Stimulated activated CD4-positive, alpha-beta T cell treated with anti-CD3 and anti-CD28 coated beads, Interleukin-12 subunit alpha, Interleukin-12 subunit beta, amount 100 ng/mL, for 48 hours (primary cell): Measurements from ENCODE around the gene GNAZ.
A peak's percentile ranks its signal among the peaks of the same experiment; 100 is the strongest.

Experiments used
- DNase-seq, 3 donors: peaks; one replicate each; pipeline ENCODE4 v3.0.0-alpha.2; 2020; ENCODE audit warnings: low read depth in 2 of 3, low spot score in 1 of 3

The GNAZ gene

DNA sequence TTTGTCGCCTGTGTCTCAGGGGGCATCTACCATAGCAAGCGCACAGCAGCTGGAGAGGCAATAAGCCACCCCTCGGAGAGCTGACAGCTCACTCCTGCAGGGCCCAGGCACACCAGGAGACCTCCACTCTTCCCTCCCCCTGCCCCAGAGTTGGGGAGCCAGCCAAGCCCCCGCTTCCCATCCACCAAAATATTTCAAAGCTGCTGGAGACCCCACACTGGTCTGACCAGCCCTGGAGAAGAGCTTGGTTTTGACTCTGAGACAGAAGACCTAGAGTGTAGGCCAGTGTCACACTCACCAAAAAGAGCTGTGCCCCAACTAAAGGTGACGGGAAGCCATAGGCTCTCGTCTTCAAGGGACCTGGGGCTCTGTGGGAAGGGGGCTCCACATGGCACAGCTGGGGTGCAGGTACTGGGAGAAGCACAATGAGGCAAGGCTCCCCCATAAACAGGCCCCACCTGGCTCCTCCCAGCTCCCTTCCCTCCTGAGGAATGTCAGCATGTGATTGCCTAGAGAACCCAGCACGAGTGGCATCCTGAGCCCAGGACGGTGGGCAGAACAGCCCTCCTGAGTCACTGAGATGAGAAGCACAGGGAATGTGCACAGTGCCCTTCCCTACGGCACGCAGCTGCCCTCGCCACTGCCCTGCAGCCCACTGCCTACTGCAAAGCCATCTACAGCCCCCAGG is 5.8 kb upstream of the GNAZ start:
- DNase-seq, result no peak

DNA sequence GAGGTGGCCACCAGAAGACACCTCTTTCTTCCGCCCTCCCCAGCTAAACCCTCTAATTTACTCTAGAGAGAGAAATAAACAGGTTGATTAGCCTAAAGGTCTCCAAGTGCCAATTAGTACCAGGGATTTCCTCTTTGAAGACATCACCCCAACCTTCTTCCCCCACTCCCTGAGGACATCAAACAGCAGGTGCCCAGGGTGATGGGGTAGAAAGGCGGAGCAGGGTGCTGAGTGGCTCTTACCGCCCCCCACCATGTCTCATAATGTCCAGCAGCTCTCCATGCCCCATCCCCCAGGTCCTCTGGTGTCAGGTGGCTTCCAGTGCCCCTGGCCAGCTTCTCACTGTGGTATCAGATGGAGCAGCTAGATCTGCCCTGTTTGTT is 5.3 kb upstream of the GNAZ start:
- no peak for DNase-seq

DNA sequence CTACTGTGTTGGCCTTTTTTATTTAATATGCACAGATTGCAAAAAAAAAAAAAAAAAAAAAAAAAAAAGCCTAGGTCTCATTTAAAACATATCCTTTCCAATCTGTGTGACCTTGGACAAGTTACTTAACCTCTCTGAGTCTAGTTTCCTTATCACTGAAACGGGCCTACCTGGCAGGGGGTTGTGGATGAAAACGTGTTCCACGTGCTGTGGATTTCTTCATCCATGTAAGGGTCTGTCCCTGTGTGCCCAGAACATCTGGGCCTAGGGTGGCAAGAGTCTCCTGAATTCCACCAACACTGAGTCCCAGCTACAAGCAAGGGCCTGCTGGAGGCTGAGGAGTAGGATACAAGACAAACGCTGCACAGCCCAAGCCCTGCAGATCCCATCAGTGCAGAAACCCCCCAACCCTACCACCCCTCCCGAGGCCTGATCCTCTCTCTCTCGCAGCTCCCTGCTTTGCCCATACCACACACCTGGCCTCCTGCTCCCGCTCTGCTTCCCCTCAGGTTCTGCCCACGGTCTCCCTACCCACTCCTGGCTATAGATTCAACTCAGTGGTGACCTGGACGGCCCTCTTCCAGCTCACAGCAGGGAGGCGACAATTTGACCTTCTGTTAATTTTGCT is 4.7 kb upstream of the GNAZ start:
- DNase-seq, result no peak

DNA sequence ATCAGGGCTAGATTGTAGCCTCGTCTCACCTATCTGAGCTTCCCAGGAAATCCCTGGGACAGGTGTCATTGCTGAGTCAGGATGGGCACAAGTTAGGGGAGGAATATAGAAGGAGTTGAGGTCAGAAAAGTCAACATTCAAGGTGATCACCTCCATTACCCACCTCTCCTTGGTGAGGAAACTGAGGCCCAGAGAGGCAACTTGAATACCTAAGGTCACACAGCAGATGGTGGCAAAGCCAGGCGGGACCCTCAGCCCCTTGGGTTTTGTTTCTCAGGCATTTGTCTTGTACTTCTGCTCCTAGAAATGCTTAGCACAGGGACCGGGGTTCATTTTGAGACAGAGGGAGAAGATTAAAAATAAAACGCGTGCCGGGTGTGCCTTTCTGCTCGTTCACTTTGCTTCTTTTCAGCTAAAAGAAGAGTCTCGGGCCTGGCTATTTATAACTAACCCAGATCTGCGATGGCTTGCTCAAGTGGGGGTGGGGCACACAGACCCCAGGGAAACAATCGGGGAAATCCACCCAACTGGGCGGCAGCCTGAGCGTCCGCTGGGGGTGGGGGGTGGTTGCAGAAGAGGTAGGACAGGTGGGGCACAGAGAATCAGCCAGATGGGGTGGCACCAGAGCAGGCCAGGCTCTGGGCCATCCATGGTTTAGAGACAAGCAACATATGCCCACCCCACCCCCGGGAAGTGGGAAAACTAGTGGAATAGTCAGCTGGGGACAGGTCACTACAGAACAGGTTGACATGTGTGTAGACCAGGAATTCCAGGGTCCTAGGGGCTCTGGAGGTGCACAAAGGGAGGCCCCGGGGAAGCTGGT is 3.9 kb upstream of the GNAZ start:
- no peak for DNase-seq

DNA sequence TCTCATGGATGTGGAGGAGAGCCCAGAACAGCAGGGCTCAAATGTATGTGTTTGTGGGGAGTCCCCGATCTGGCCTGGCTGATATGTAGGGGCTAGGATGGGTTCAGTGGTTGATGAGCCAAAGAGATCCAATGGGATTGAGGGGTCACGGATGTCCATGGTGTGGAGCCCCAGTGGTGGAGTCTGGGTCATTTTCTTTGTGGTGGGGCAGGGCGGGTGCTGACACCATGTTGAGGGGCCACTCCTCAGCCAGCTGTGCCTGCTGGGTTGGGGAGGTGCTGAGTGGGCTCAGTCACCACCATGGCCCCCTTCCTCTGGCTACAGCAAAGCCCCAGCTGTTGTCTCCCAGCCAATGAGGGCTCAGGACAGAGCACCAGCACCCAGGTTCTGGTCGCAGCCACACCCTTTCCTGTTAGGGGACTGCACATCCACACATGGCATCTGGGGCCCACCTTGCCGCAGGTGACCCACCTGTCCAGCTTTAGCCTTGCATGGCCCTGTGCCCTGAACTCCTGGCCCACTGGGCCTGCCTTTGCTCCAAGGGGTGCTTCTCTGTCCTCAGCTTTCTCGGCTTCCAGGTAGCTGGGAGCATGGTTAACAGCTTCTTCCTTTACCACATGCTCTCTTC is 3.2 kb upstream of the GNAZ start:
- DNase-seq, result no peak

DNA sequence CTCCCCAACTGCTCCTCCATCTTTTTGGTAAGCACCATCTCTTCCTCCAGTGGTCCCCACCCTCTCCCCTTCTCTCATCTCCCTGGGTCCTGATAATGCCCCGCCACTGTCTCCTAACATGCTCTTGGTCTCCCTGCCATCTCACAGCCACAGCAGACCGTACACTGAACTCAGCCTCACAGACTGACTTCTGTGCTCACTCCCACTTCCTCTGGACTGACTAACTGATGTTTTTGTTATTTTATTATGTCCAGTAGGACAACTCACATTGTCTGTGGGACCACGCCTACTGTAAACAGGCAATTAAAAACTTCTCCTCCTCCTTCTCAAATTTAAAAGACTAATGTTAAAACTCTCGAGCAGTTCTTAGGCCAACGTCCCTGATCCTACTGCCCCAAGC is 2.6 kb upstream of the GNAZ start:
- no peak for DNase-seq

DNA sequence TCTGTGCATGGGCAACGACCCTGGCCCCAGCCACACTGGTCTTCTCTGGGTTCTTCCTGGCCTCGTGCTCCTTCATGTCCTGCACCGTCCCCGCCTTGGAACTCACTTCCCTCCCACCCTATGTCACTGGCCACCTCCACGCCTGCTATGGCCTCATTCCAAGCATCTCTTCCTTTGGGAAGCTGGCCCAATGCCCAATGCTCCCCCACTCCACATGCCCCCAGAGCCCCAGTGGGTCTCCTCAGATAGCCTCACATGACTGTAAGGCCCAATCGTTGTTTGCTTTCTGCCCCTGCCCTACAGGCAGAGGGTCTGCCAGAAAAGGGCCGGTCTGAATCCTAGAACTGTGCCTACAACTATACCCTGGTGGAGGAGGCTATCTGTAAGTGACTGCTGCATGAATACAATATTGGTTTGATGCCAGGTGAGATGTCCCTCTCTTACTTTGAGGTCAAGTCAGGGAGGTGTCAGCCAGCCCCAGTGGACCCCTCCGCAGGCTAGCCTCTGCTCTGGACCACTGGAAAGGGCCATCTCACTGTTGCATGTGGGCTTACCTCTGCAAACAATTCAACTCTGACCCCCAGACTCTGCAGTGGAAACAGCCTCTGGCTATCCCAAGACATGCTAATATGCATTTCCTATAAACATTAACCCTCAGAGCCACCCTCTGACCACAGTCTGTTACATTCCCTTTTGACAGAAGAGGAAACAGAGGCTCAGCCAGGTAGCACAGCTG is 2.1 kb upstream of the GNAZ start:
- DNase-seq, result no peak

DNA sequence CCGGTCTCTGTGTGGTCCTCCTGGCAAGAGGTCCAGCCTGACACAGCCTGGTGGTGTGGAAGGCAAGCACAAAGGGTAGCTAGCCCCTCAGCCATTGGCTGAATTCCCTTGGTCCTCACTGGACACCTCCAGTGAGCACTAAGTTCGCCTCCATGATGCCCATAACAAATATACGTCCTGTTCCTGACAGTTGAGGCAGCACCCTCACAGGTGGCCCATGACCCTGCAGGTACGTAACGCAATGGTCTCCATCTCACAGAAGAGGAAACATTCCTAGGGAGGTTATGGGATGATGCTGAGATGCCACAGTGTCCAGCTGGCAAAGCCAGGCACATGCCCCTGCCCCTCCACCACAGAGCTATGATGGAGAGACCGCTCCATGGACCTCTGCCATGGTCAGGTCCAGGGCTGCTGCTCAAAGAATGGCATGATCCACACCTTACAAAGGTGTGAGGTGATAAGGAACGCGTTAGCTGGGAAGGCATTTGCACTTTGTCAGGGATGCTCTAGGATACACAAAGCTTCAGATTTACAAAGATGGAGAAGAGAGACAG is 1.4 kb upstream of the GNAZ start:
- no peak for DNase-seq

DNA sequence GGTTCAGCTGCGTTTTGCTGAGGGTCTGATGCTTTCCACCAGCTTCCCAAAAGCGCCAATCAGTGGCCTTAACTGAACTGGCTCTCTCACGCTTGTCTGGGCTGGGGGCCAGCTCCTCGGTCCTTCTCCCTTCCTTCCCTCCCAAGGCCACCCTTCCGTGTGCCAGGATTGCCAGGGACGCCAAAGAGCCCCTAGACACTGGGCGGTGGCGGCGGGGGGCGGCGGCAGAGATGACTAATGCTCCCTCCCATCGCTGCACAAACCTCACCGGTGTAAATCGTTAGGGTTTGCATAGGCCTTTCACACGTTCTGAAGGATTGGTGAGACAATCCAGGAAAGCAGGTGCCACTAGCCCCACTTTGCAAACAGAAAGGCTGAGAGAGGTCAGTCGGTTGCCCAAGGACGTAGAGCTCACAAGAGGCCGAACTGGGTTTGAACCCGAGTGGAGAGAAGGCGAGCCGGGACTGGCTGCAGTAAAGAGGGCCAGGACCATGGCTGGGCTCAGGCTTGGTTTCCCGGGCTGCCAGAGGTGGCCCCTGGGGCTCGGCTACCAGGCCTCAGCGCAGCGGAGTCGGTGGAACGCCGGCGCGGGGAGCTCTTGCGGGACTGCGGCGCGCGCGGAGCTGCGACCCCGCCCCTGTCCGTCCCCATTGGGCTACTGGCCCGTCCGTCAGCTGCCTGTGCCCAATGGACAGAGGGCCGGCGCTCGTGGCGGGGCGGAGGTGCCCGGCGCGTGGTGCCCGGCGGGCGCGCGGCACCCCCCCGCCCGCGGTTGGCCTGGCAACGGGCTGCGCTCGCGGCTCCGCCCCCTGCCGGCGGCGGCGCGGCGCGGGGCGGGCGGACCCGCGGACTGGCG is 589 bp upstream of the GNAZ start:
- DNase-seq, result peak; percentile 64 to 85 (median 76)

DNA sequence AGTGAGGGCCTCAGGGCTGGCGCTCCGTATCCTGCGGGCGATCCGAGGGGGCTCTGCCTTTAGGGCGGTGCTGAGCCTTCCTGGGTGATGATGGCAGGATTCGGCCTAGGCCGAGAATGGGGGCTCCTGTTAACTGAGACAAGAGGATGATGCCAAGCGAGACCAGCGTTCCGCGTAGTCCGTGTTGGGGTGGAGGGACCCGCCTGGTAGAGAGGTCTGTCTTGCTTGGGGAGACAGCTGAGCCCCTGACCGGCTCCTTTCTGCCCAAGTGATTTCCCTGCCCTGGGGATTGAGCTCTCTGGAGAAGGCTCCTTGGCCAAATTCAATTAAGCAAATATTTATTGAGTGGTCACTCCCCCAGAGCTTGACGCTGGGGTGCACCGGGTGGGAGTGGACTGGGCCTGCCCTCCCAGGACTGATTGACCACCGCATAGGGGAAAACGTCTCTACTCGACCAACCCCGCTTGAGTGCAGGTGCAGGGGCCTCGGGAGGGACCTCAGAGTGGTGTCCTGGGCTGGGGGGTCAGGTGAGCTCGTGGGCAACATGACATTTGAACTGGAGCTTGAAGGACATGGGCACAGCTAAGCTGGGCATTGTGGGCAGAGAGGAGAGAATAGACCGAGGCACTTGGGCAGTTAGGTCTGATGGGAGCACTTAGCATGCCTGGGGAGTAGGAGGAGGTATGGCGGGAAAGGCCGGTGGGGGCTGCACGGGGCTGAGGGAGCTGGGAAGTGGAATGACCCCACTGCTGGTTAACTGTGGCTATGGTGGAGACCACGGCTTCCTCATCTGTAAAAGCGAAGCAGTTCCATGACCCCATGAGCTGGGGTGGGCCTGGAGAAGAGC is 1.1 kb downstream of the GNAZ start:
- no peak for DNase-seq

DNA sequence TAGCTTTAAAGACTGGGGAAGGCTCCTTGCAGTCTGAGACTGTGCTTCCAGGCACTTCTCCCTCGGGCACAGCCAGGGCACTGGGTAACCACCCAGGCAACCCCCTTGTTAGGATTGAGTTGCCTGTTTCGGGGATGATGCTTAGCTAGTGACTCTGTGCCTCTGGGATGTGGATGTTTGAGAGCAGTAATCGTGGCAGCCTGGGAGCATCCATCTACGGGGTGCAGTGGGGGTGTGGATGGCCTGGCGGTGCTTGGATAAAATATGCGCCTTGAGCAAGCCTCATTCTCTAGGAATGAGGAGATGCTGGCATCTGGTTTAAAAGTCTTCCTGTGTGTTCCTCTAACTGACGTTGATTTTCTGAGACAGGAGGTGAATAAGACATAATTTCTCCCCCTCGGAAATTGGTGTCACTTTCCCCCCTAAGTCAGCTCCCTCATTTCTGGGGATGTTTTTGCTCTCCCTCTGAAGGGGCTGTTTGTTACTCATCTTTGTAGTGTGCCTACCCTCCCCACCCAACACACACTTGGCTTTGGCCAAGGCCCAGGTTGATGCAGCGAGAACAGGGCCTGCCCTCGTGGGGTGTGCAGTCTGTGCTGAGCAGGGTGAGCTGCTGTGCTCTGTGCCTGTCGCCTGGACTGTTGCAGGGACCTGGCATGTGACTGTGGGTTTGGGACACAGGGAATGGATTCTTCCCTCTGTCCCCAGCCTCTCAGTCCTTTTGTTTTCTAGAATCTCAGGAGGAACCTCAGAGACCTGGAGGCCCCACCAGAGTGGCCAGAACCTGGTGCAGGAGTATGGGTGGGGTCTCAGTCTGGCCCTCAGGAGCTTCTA is 2.0 kb downstream of the GNAZ start:
- DNase-seq, result no peak

DNA sequence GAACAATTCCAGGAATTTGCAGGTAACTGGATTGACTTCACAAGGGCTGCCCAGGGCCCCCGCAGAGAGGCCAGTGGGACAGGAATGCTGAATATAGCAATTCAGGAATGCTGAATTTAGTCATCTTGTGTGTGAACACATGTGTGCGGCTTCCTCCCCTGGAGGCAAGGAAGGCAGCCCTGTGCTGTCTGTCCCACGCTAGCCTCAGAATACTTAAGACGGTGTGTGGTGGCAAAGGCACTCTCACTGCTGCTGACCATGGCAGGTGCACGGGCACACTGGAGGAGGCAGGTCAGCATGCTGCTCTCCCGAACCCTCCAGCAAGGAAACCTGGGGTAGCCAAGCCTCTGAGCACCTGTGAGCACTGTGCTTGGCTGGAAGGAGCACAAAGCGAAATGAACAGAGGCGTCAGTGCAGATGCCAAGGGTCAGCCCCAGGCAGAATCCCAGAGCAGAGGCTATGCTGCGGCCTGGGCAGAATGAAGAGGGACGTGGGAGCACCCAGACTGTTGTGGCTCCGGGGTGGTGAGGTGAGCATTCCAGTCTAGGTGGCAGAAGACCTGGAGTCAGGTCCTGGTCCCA is 2.7 kb downstream of the GNAZ start:
- no peak for DNase-seq

DNA sequence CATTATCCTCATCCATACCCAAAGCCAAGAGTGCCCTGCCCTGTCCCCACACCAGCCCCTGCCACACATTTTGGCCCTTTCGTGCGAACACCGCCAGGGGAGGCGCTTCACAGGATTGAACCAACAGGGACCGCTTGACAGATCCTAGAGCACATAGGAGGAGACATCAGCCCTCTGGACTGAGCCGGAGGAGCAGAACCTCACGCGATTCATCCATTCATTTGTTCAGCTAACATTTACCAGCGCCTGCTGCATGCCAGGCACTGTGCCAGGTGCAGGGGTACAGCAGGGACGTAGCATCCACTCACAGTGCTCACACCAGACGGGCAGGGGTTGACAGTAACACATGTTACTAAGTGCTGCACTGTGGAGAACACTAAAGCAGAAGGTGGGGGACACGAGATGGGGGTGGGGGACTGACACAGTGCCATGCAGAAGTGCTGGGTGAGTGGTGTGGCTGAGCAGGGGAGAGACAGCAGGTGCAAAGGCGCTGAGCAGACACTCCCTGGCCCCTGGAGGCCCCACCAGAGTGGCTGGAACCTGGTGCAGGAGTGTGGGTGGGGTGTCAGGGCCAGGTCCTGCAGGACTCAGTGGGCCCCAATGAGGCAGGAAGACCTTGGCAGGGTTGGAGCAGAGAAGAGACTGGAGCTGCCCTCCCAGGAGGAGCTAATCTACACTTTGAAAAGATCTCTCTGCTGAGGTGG is 3.4 kb downstream of the GNAZ start:
- DNase-seq, result no peak

DNA sequence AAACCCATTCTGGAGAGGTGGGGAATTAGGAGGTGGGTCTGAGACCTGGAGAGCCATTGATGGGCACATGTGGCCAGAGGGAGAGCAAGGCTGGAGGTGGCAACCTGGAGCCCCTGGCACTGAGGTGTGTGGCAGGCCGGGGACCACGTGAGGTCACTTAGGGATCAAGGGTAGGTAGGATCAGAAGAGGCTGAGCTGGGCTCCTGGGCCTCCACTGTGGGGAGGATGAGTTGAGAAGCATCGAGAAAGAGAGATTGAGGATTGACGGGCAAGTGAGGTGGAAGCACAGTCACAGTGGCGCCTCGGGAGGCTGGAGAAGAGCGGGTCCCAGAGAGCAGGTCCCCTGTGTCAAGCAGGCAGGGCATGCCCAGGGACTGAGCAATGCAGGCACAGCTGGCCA is 4.1 kb downstream of the GNAZ start:
- no peak for DNase-seq

DNA sequence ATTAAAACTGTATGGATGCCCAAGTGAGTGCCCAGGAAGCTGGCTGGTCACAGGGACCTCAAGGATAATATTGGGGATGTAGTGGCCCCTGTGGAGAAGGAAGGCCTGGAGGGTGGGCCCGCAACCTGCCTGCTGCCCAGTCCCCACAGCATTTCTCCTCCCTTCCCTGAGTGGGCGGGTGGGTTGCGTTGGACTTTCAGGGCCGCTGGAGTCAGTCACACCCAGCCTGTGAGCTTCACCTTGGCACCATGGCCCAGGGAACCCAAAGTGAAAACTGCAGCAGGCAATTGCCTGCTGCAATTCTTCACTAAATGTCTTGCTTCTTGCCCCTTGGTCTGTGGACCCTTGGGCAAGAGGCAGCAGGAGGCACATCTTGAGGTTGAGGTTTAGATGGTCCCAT is 4.7 kb downstream of the GNAZ start:
- no peak for DNase-seq

DNA sequence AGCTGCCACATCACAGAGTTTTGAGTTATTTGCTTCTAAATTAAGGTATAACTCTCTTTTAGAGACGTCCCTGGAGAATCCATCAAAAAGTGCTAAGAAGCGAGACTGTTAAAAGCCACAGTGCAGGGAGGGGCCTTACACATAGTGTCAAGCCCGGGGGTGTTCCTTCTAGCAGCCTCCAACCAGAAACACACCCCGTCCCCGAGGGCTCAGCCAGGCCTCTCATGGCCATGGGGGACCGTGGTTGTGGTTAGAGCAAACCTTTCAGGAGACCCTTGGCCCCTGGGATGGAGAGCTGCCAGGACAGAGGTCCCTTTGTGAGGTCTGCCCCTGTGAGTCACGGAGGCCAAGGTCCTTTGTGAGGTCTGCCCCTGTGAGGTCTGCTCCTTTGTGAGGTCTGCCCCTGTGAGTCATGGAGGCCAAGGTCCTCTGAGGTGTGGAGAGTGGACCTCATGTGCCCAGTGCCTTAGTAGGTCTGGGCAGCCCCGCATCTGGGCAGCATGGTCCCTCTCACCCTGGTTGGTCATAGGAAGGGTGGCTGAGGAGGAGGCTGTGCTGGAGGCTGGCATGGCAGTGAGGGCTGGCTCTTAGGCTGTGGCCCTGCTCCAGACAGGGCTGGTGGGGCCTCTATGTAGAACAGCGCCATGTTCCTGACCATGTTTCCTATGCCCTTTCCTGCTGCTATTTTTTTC is 5.4 kb downstream of the GNAZ start:
- no peak for DNase-seq
